ENCODE data around the gene NUDT16L1. TPM values are rescaled to one million over a fixed set of nuclear protein-coding genes. Genes with fewer than 3 reads are reported as not detected.

The NUDT16L1 gene
- total RNA-seq, 1 donor from 2014 or later = 36.7 TPM

DNA sequence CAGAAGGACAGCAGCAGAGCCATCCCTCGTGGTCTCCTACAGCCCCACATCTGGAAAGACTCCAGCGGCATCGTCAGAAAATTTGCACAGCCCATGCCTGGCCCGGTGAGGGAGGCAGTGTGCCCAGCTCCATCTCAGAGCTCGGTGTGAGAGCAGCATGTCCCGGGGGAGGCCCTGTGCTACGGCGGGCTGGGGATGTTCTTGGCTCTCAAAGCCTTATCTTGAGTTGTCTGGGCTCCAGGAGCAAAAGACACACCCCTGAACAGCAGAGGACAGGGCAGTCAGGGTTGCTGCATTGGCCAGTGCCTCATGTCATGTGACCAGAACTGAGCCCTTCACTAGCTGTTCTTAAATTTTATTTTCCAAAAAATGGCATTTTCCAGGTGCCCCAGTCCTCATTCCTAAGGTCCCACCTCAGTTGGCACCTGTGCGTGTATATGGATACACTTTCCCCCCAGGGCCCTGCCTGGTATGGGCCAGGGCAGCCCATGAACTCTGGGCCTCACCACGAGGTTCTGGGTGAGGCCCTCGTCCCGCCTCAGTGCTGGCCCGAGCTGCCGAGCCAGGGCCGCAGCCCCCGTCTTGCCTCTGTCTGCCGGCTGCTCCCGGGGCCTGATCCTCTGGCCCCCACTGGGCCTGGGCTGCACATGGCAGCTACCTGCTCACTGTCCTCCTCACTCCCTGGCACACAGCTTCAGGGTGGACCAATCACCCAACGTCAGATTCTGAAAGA is 3.0 kb downstream of the NUDT16L1 start:
- H3K27me3 Mint-ChIP-seq = no peaks in the 10 kb centered on the region
- peak overlapping the region; percentile 39 for H3K4me3 Mint-ChIP-seq
- H3K27ac Mint-ChIP-seq = no peak overlapping the region
- H3K9me3 Mint-ChIP-seq = no peaks in the 10 kb centered on the region
- no peaks in the 10 kb centered on the region for H3K4me1 Mint-ChIP-seq (ENCODE audit: unreplicated experiment)
- no peaks in the 10 kb centered on the region for H3K36me3 Mint-ChIP-seq
- DNase-seq (ENCODE audit: extremely low spot score, unreplicated experiment) = no peak
- TF ChIP-seq CTCF (conservative IDR thresholded peaks at IDR 0.05) = no peak

DNA sequence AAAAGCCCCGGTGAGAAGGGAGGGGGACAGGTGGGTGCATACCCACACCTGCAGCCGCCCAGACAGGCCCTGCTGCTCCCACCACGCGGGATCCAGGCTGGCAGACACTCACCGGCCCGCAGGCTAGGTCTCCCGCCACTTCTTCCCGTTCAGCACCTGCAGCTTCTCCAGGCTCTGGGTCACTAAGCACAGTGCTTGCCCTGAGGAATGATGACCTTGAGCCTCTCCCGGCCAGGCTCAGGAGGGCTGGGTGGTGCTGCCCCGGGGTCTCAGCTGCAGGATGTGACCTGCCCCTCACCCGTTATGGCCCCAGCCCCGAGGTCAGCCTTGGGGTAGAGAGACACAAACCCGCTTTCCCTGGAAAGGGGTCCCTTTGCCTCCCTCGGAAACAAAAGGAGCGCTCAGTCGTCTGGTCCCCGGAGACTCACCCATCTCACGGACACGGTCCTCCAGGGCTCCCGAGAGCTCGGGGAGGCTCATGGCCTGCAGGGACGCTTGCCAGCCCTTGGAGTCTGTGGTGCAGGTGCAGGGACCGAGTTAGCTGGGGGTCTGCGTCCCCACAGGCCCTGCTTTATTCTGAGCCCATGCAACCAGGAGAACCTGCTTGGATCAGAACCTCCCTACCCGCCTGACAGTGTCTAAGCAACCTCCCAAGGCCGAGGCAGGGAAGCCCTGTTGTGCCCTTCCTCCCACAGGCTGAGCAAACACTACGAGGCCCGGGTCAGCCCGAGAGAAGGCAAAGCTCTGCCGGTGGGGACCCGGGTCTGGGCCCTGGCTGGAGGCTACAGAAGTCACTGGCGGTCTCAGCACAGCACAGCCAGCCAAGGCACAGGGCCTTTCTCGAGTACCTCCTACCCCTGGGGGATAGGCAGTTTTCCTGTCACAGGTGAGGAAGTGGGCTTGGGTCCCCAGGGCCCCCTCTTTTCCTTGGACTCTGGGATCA is 3.8 kb downstream of the NUDT16L1 start:
- no peak for TF ChIP-seq CTCF (conservative IDR thresholded peaks at IDR 0.05)
- H3K9me3 Mint-ChIP-seq = no peaks in the 10 kb centered on the region
- H3K27ac Mint-ChIP-seq = no peak overlapping the region
- no peaks in the 10 kb centered on the region for H3K27me3 Mint-ChIP-seq
- no peak for DNase-seq (ENCODE audit: extremely low spot score, unreplicated experiment)
- no peaks in the 10 kb centered on the region for H3K36me3 Mint-ChIP-seq
- H3K4me3 Mint-ChIP-seq = peak overlapping the region; percentile 39
- no peaks in the 10 kb centered on the region for H3K4me1 Mint-ChIP-seq (ENCODE audit: unreplicated experiment)

DNA sequence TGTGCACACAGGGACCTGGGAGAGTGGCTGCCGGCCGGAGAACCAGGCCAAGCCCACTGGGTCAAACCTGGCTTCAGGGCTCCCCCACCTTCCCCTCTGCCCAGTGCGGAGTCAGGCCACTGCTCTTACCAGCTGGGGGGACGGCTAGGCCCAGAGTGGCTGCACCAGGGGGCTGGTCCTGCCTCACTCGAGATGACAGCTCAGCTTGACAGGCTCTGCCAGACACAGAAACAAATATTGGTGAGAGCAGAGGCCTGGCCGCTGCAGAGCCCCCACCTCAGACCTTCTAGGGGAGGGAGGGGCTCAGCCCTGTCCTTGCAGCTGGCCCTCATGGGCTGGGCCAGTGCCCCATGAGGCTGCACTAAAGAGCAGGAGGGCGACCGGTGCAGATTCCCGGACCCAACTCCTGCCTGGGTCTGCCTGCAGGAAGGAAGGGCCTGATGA is 4.5 kb downstream of the NUDT16L1 start:
- Mint-ChIP-seq H3K4me3 (no peak overlapping the region), H3K36me3 (no peaks in the 10 kb centered on the region), H3K27ac (no peak overlapping the region), H3K4me1 (ENCODE audit: unreplicated experiment) (no peaks in the 10 kb centered on the region), H3K27me3 (no peaks in the 10 kb centered on the region), H3K9me3 (no peaks in the 10 kb centered on the region)
- peak; percentile 68 for DNase-seq (ENCODE audit: extremely low spot score, unreplicated experiment)
- TF ChIP-seq CTCF (conservative IDR thresholded peaks at IDR 0.05) = no peak

DNA sequence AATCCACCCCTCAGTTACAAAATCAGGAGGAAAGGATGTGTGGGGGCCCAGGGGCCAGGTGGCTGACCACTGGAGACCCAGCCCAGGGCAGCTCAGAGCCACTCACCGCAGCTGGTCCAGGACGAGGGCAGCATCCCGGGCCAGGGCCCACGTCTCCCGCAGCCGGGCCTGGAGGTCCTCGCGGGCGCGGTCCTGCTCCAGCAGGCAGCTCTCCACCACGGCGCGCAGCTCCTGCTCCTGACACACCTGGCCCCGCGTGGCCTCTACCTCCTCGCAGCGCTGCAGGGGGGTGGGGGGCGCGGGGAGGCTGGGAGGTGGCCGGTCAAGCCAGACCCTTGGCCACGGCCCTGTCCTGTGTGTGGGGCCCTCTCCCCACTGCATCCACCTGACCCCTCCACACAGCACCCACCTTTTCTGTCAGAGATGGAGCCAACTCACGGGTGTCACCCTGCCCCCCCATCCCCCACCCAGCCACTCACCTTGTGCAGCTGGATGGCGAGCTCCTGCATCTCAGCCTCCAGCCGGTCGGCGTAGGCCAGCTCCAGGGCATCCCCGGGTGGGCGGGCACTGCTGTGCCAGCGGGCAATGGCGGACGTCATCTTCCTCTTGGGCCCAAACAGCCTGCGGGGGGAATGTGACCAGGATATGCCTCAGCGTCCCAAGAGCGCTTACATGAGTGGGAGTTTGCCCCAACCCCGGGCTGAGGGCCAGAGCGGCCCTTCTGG is 5.1 kb downstream of the NUDT16L1 start:
- H3K4me1 Mint-ChIP-seq (ENCODE audit: unreplicated experiment) = no peaks in the 10 kb centered on the region
- no peaks in the 10 kb centered on the region for H3K36me3 Mint-ChIP-seq
- H3K27ac Mint-ChIP-seq = no peak overlapping the region
- H3K4me3 Mint-ChIP-seq = no peak overlapping the region
- no peaks in the 10 kb centered on the region for H3K27me3 Mint-ChIP-seq
- H3K9me3 Mint-ChIP-seq = no peaks in the 10 kb centered on the region
- TF ChIP-seq CTCF (conservative IDR thresholded peaks at IDR 0.05) = no peak
- DNase-seq (ENCODE audit: extremely low spot score, unreplicated experiment) = peak; percentile 70

DNA sequence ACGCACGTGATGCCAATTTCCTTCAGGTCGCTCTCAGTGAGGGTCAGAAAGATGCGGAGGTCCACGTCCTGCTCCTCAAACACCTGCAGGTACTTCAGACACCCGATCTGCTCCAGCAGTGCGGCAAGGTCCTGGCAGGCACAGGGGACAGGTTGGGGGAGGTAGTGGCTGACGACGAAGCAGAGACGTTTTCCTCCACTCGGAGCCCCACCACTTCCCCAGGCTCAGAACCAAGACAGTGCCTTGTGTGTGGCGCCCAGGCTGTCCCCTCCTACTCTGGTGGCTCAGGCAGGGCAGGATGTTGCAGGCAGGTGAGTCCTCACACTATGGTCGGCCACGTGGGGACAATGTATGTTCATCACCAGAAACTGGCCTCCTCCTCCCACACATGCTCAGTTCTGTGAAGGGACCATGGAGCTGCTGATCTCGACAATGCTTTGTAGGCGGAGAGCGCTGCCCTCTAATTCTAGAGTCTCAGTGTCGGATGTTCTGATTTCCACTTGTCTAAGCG is 5.7 kb downstream of the NUDT16L1 start:
- Mint-ChIP-seq H3K27me3 (no peaks in the 10 kb centered on the region), H3K36me3 (no peaks in the 10 kb centered on the region), H3K27ac (no peak overlapping the region), H3K4me1 (ENCODE audit: unreplicated experiment) (no peaks in the 10 kb centered on the region), H3K9me3 (no peaks in the 10 kb centered on the region), H3K4me3 (no peak overlapping the region)
- no peak for TF ChIP-seq CTCF (conservative IDR thresholded peaks at IDR 0.05)
- no peak for DNase-seq (ENCODE audit: extremely low spot score, unreplicated experiment)

Data from type B pancreatic cell (in vitro differentiated cells).